K562 (cell line): ENCODE data around the gene XBP1. TPM values are rescaled to one million over a fixed set of nuclear protein-coding genes. Genes with fewer than 3 reads are reported as not detected.

Experiments used
- CBX2 ChIP-seq: fragments of 200-600 bp; sonication (generic); IDR thresholded peaks from one replicate; pipeline ENCODE4 v1.6.1; 2012; ENCODE audit warnings: mild to moderate bottlenecking, low read length, inconsistent platforms; ENCODE audit not compliant: insufficient read depth, poor library complexity, severe bottlenecking
- E2F5 ChIP-seq: sonication (generic); formaldehyde crosslinking; IDR thresholded peaks from 2 replicates; pipeline ENCODE4 v1.8.0; 2022; ENCODE audit warnings: mild to moderate bottlenecking, missing genetic modification reagents
- ELF4 ChIP-seq: fragments of 450-650 bp; formaldehyde crosslinking; IDR thresholded peaks from 2 replicates; pipeline ENCODE4 v1.4.0; 2022; ENCODE audit warnings: missing genetic modification characterization
- HMGXB4 ChIP-seq: sonication (generic); formaldehyde crosslinking; IDR thresholded peaks from 2 replicates; pipeline ENCODE4 v1.8.1; 2023; ENCODE audit warnings: mild to moderate bottlenecking, missing genetic modification reagents
- IFI16 ChIP-seq: fragments of 250-450 bp; sonication (Bioruptor Pico); IDR thresholded peaks from 2 replicates; pipeline ENCODE4 v2.1.2; 2022; ENCODE audit warnings: mild to moderate bottlenecking, inconsistent platforms
- KAT8 ChIP-seq: fragments of 450-650 bp; IDR thresholded peaks from 2 replicates; pipeline ENCODE4 v1.6.1; 2016; ENCODE audit warnings: low read depth, mild to moderate bottlenecking
- KLF10 ChIP-seq: fragments of 250-450 bp; sonication (Bioruptor Pico); IDR thresholded peaks from 2 replicates; pipeline ENCODE4 v1.6.1; 2021; ENCODE audit warnings: matching md5 sums
- MBD1 ChIP-seq: fragments of 250-450 bp; sonication (Bioruptor Pico); IDR thresholded peaks from 2 replicates; pipeline ENCODE4 v1.8.0; 2022; ENCODE audit warnings: inconsistent platforms
- MIER1 ChIP-seq: fragments of 450-650 bp; IDR thresholded peaks from 2 replicates; pipeline ENCODE4 v1.6.1; 2016; ENCODE audit warnings: antibody characterized with exemption, mild to moderate bottlenecking, low read depth
- NR3C1 ChIP-seq: sonication (generic); formaldehyde crosslinking; IDR thresholded peaks from 2 replicates; pipeline ENCODE4 v1.8.1; 2022; ENCODE audit warnings: missing genetic modification reagents
- RNF2 ChIP-seq: sonication (generic); IDR thresholded peaks from 2 replicates; pipeline ENCODE4 v1.6.1; 2016
- SFPQ ChIP-seq: fragments of 200-400 bp; formaldehyde crosslinking; IDR thresholded peaks from 2 replicates; pipeline ENCODE4 v1.6.1; 2017; ENCODE audit warnings: mild to moderate bottlenecking, low read depth, low read length, moderate library complexity
- TAF9B ChIP-seq: fragments of 450-650 bp; IDR thresholded peaks from 2 replicates; pipeline ENCODE4 v1.6.1; 2018; ENCODE audit warnings: mild to moderate bottlenecking; ENCODE audit not compliant: partially characterized antibody
- TAL1 ChIP-seq: fragments of 450-650 bp; IDR thresholded peaks from 2 replicates; pipeline ENCODE4 v1.6.1; 2016; ENCODE audit warnings: mild to moderate bottlenecking
- TEAD1 ChIP-seq, 2 experiments: fragments of 450-650 bp in 1 of 2; sonication (generic) in 1 of 2; formaldehyde crosslinking; IDR thresholded peaks; 2 replicates each; pipeline versions ENCODE4 v1.4.0 to v1.8.0; 2020 to 2022; ENCODE audit warnings: mild to moderate bottlenecking in 2 of 2, missing genetic modification reagents in 1 of 2
- TFAM ChIP-seq: fragments of 250-450 bp; sonication (Bioruptor Pico); conservative IDR thresholded peaks from 2 replicates; pipeline ENCODE4 v1.5.0; 2021; ENCODE audit warnings: mild to moderate bottlenecking, moderate library complexity
- USF2 ChIP-seq: sonication (generic); formaldehyde crosslinking; IDR thresholded peaks from 2 replicates; pipeline ENCODE4 v1.5.0; 2020; ENCODE audit warnings: missing genetic modification reagents
- XRCC3 ChIP-seq: fragments of 450-650 bp; IDR thresholded peaks from 2 replicates; pipeline ENCODE4 v1.6.1; 2017; ENCODE audit warnings: mild to moderate bottlenecking, moderate library complexity
- XRCC4 ChIP-seq: IDR thresholded peaks from one replicate; pipeline ENCODE4 v1.6.1; 2011; ENCODE audit not compliant: insufficient read depth, insufficient read length; ENCODE audit errors: extremely low read depth
- ZNF174 ChIP-seq: fragments of 250-450 bp; sonication (Bioruptor Pico); IDR thresholded peaks from 2 replicates; pipeline ENCODE4 v1.4.0; 2020; ENCODE audit warnings: mild to moderate bottlenecking
- ZNF583 ChIP-seq: fragments of 250-450 bp; sonication (Bioruptor Pico); IDR thresholded peaks from 2 replicates; pipeline ENCODE4 v1.4.0; 2020
- ZZZ3 ChIP-seq: fragments of 450-650 bp; IDR thresholded peaks from 2 replicates; pipeline ENCODE4 v1.6.1; 2016; ENCODE audit warnings: antibody characterized with exemption, mild to moderate bottlenecking, moderate library complexity
- polyA plus RNA-seq, 8 experiments: library from polyadenylated mRNA; depleted of rRNA in 4 of 8; stranded (reverse) in 5 of 8; unstranded in 3 of 8; fragments of >200 nt; fragmentation: Nextera tagmentation in 2 of 8; fragmentation: Illumina TruSeq in 1 of 8; extraction: Ambion mirVana in 2 of 8; extraction: Trizol in 1 of 8; gene quantifications; 2 replicates each; pipeline versions ENCODE4 v1.2.1 to v1.2.3, GENCODE V29; 2011 to 2014; ENCODE audit warnings: inconsistent platforms in 1 of 8, missing spikeins in 1 of 8
- total RNA-seq, 7 experiments: library from RNA; depleted of rRNA in 6 of 7; stranded (reverse); fragments of >200 nt in 6 of 7; fragmentation: Illumina TruSeq in 2 of 7; extraction: Trizol in 2 of 7; gene quantifications; 2 replicates each; pipeline versions ENCODE4 v1.2.1 to v1.2.3, GENCODE V29; 2011 to 2021; ENCODE audit warnings: low replicate concordance in 1 of 7

XBP1 gene
- total and polyA plus RNA-seq, 9 of the 15 experiments (the other 6 are each of a cell fraction or from before 2014, with no cell fraction given) = 25.0 to 218 (median 94.6) TPM

GRCh38 chr22:28800308-28801041, at the start of gene XBP1 (continued):
- TF ChIP-seq MBD1 (no peak), TAF9B (peak; percentile 55), XRCC4 (no peak), ZNF174 (no peak), RNF2 (0 out of 2 replicates have a peak, but pooled peaks have one; percentile 33), ZNF583 (CRISPR knock-in tag) (no peak), MIER1 (no peak), TEAD1 (CRISPR knock-in tag; IDR thresholded peaks at IDR 0.05) (peak in 1 of 2 experiments; percentile 32; a peak in 1 of 4 replicates), E2F5 (CRISPR knock-in tag) (no peak), IFI16 (CRISPR knock-in tag) (no peak), USF2 (CRISPR knock-in tag) (no peak), TAL1 (no peak), CBX2 (no peak), ELF4 (CRISPR knock-in tag) (no peak), TFAM (no peak), HMGXB4 (CRISPR knock-in tag) (0 out of 2 replicates have a peak, but pooled peaks have one; percentile 62), NR3C1 (CRISPR knock-in tag) (no peak), KLF10 (CRISPR knock-in tag) (no peak), ZZZ3 (no peak), XRCC3 (no peak), KAT8 (no peak), SFPQ (no peak)
